HG03064 (cell line): ENCODE results near the gene POPDC2.
"Not testable (repeated sequence)": the region's sequence is repeated elsewhere in the genome, so short reads cannot be mapped to it uniquely, and the experiment has no call there.

Experiments used
- ATAC-seq: cut with Tn5 transposase; IDR thresholded peaks from one replicate; pipeline ENCODE4 v1.9.1; 2021; ENCODE audit warnings: low read depth; ENCODE audit not compliant: unreplicated experiment

POPDC2 gene

GRCh38 chr3:119620899-119621298 is 39.5 kb downstream of the POPDC2 start:
- no peak for ATAC-seq

GRCh38 chr3:119619094-119619493 is 41.3 kb downstream of the POPDC2 start:
- no peak for ATAC-seq

- no peak for ATAC-seq
Observed at GRCh38 chr3:119616056-119616455, 44.3 kb downstream of the POPDC2 start.

- no peak for ATAC-seq
Observed at GRCh38 chr3:119613872-119614271, 46.5 kb downstream of the POPDC2 start.

GRCh38 chr3:119613201-119613600 is 47.2 kb downstream of the POPDC2 start:
- no peak for ATAC-seq

GRCh38 chr3:119611664-119612063 is 48.7 kb downstream of the POPDC2 start:
- no peak for ATAC-seq

- no peak for ATAC-seq
Observed at GRCh38 chr3:119609301-119609700, 51.1 kb downstream of the POPDC2 start.

GRCh38 chr3:119608405-119609000 is 51.9 kb downstream of the POPDC2 start:
- ATAC-seq, result no peak

GRCh38 chr3:119604878-119605277 is 55.5 kb downstream of the POPDC2 start:
- no peak for ATAC-seq

- ATAC-seq, result no peak
Observed at GRCh38 chr3:119602676-119603075, 57.7 kb downstream of the POPDC2 start.

GRCh38 chr3:119601154-119601553 is 59.2 kb downstream of the POPDC2 start:
- no peak for ATAC-seq

- ATAC-seq, result peak; percentile 51
Observed at GRCh38 chr3:119600732-119601131, 59.7 kb downstream of the POPDC2 start.

GRCh38 chr3:119599558-119600174 is 60.7 kb downstream of the POPDC2 start:
- ATAC-seq, result no peak

GRCh38 chr3:119598410-119599098 is 61.8 kb downstream of the POPDC2 start:
- peak; percentile 46 for ATAC-seq

GRCh38 chr3:119597548-119598288 is 62.7 kb downstream of the POPDC2 start, which contains the start of gene PLA1A:
Gene PLA1A, plus strand, starts transcription at chr3:119597885. Its CDS starts 29 bp downstream, at chr3:119597914.
- ATAC-seq, result no peak

- ATAC-seq, result no peak
Observed at GRCh38 chr3:119596398-119596797, 64.0 kb downstream of the POPDC2 start.

- ATAC-seq, result no peak
Observed at GRCh38 chr3:119595639-119596334, 64.6 kb downstream of the POPDC2 start.

- ATAC-seq, result not testable (repeated sequence)
Observed at GRCh38 chr3:119594929-119595328, 65.5 kb downstream of the POPDC2 start.

- ATAC-seq, result no peak
Observed at GRCh38 chr3:119594066-119594465, 66.3 kb downstream of the POPDC2 start.

- no peak for ATAC-seq
Observed at GRCh38 chr3:119592861-119593260, 67.5 kb downstream of the POPDC2 start.
